ENCODE measurements around the gene ELN. TPM values are rescaled to one million over a fixed set of nuclear protein-coding genes. Genes with fewer than 3 reads are reported as not detected.

ELN gene
- total RNA-seq, 4 donors from 2014 or later: 46.5 to 152 (median 108) TPM

GRCh38 chr7:73983437-73984164 lies 44.4 kb upstream of the ELN start:
- H3K9me3 ChIP-seq: no peaks in the 10 kb centered on the region
- H3K27me3 ChIP-seq: no peaks in the 10 kb centered on the region
- TF ChIP-seq POLR2A (IDR thresholded peaks at IDR 0.05): no peak
- TF ChIP-seq CTCF (IDR thresholded peaks at IDR 0.05): no peak
- TF ChIP-seq EP300 (IDR thresholded peaks at IDR 0.05): no peak
- no peak for DNase-seq (ENCODE audit: low spot score in 2 of 2)
- 84 to 86% methylated on average over 21 to 22 of the region's 22 CpGs for WGBS, 2 donors
- no peaks in the 10 kb centered on the region for H3K36me3 ChIP-seq
- no peak overlapping the region for H3K4me3 ChIP-seq
- H3K4me1 ChIP-seq: peaks cover 0 to 47% (median 11%) of the 10 kb centered on the region in 4 donors
- no peak overlapping the region for H3K27ac ChIP-seq

DNA sequence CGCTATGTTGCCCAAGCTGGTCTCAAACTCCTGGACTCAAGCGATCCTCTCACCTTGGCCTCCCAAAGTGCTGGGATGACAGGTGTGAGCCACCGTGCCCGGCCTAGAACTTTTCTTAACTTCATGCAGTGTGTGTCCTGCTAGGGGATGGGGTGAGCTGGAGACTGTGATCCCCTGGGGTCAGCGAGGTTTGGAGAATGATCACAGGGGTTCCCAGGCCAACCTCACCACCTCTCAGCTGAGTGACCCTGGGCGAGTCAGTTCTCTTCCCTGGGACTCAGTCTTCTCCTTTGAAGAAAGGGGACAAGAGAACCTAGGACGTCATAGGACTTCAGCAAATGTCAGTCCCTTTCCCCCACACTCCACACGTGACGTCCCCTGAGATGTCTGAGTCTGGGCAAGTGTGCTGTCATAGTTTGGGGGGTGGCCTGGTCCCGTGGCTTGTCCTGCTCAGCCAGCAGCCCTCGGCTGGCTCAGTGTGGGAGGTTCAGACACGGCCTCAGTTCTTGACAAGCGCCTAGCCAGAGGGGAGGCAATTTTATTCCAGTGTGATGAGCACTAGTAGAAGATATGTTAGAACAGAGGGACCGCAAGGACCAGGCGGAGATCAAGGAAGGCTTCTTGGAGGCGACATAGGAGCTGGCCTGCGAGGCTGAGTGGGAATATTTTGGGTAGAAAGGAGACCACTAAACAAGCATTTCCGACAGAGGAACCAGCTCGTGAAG lies 43.3 kb upstream of the ELN start:
- TF ChIP-seq CTCF (IDR thresholded peaks at IDR 0.05) (no peak), EP300 (IDR thresholded peaks at IDR 0.05) (no peak), POLR2A (IDR thresholded peaks at IDR 0.05) (no peak)
- no peaks in the 10 kb centered on the region for H3K9me3 ChIP-seq
- H3K27me3 ChIP-seq: no peaks in the 10 kb centered on the region
- H3K27ac ChIP-seq: peak overlapping the region in 1 of 4 donors; percentile 71
- H3K4me3 ChIP-seq: no peak overlapping the region
- H3K4me1 ChIP-seq: peaks cover 0 to 40% (median 11%) of the 10 kb centered on the region in 4 donors
- H3K36me3 ChIP-seq: no peaks in the 10 kb centered on the region
- whole genome bisulfite sequencing, 2 donors: 92% methylated on average over 19 of the region's 19 CpGs
- DNase-seq (ENCODE audit: low spot score in 2 of 2): no peak

DNA sequence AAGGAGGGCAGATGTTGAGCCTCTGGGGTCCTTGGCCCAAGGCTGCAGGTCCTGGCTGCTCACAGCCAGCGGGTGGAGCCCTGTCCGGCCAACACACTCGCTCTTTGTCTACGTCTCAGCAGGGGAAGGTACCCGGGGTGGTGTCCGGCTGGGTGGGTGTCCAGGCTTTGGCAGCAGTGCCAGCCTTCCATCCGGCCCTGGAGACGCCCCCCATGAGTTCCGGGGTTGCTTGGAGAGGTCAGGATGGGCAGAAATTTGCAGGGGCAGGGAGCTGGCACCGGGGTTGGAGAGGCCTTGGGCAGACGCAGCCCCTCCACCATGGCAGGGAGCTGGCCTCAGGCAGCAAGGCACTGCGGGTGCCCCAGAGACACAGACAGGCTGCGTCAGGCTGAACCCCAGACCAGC lies 42.2 kb upstream of the ELN start:
- H3K4me3 ChIP-seq: no peak overlapping the region
- 40% methylated on average over 13 of the region's 13 CpGs; no CpG with 5 or more reads in 1 of the 2 donors for WGBS, 2 donors

DNA sequence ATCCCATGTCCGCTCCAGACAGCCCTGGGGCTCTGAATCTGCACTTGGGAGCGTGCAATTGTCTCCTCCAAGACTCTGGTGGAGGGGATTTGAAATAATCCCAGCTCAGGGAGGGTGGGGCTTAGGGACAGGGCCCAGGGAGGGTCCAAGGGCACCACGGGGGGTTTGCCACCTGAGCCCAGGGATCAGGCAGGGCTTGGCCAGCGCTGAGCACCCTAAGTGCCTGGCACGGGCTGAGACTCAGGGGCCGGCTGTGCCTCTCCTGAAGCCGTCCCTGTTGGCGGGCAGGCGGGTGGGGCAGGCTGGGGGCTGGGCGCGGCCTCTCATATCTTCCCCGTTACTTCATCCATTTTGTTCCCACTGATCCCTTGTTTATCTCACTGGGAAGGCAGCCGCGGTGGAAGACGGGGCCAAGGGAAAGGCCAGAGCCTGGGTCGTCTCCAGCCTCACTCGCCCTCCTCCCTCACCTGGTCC lies 41.8 kb upstream of the ELN start:
- DNase-seq (ENCODE audit: low spot score in 2 of 2): peak; percentile 38 to 41
- no peaks in the 10 kb centered on the region for H3K9me3 ChIP-seq
- peak overlapping the region in 3 of 4 donors; percentile 28 to 71 (median 68) for H3K27ac ChIP-seq
- no peaks in the 10 kb centered on the region for H3K36me3 ChIP-seq
- 34 to 55% methylated on average over 15 to 16 of the region's 17 CpGs for WGBS, 2 donors
- peaks cover 0 to 40% (median 11%) of the 10 kb centered on the region in 4 donors for H3K4me1 ChIP-seq
- H3K4me3 ChIP-seq: no peak overlapping the region
- TF ChIP-seq POLR2A (IDR thresholded peaks at IDR 0.05) (no peak), EP300 (IDR thresholded peaks at IDR 0.05) (peak in 1 of 2 donors; percentile 31), CTCF (IDR thresholded peaks at IDR 0.05) (no peak)
- no peaks in the 10 kb centered on the region for H3K27me3 ChIP-seq

More for the DNA sequence above, 42.2 kb upstream of the ELN start:
- TF ChIP-seq POLR2A (IDR thresholded peaks at IDR 0.05) (no peak), CTCF (IDR thresholded peaks at IDR 0.05) (peak in 1 of 5 experiments; percentile 4)
- peak overlapping the region in 3 of 4 donors; percentile 28 to 71 (median 68) for H3K27ac ChIP-seq
- DNase-seq (ENCODE audit: low spot score in 2 of 2): no peak
- H3K36me3 ChIP-seq: no peaks in the 10 kb centered on the region
- H3K4me1 ChIP-seq: peaks cover 0 to 40% (median 11%) of the 10 kb centered on the region in 4 donors
- H3K27me3 ChIP-seq: no peaks in the 10 kb centered on the region
- no peaks in the 10 kb centered on the region for H3K9me3 ChIP-seq

GRCh38 chr7:73987298-73987697 lies 40.7 kb upstream of the ELN start:
- no peaks in the 10 kb centered on the region for H3K36me3 ChIP-seq
- no peaks in the 10 kb centered on the region for H3K9me3 ChIP-seq
- peak overlapping the region in 1 of 4 donors; percentile 38 for H3K27ac ChIP-seq
- H3K4me3 ChIP-seq: no peak overlapping the region
- H3K4me1 ChIP-seq: peaks cover 0 to 41% (median 11%) of the 10 kb centered on the region in 4 donors
- DNase-seq (ENCODE audit: low spot score in 2 of 2): no peak
- no peaks in the 10 kb centered on the region for H3K27me3 ChIP-seq
- TF ChIP-seq POLR2A (IDR thresholded peaks at IDR 0.05) (no peak), CTCF (IDR thresholded peaks at IDR 0.05) (no peak), EP300 (IDR thresholded peaks at IDR 0.05) (no peak)
- WGBS, 2 donors: 80 to 88% methylated on average over 4 of the region's 4 CpGs
